Measurements from ENCODE around the gene OSBPL5.

GRCh38 chr11:3189196-3189843, 24.2 kb upstream of the OSBPL5 start:
- TF ChIP-seq ZNF274 (IDR thresholded peaks at IDR 0.05; ENCODE audit: low read depth, low read length) (no peak), SUZ12 (IDR thresholded peaks at IDR 0.05; ENCODE audit: extremely low read depth, insufficient read depth, insufficient read length) (no peak), YY1 (IDR thresholded peaks at IDR 0.05; ENCODE audit: insufficient read depth, insufficient read length) (no peak)
